ENCODE data around the gene TJP3.

Gene TJP3

DNA sequence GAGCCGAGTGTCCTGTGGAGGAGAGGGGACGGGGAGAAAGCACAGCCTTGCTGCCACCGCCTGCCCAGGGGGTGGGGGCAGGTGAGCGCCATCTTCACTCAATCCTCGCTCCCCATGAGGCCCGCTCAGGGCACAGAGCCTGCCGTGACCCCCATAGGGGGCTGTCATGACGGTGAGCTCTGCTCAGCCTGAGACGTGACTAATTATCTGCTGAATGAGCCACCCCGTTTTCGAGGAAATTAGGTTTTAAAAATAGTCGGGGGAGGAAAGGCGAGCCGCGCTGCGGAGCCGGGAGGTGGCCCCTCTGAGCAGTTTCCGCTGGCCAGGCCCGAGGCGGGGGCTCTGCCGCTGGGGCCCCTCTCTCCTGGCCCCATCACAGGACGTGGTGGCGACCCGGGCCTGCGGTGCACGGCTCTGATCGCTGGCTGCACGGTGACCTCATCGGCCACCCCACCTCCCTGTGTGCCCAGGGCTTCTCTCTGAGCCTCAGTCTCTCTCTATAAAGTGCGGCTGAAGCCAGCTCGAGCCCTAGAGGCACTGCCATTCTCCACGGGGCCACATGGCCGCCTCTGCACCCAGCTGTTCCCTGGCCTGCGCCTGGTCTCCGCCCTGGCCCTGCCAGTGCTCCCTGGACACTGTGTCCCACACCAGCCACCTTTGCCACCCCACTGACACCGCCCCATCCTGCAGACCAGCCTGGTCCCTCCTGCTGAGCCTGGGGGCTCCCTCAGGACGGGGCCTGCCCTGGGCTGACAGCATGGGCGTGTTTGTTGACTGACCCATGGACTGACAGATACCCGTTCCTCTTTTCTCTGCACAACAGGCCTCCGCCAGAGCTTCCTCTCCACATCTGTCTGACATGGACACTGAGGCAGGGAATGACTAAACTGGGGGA lies 36.3 kb upstream of the TJP3 start:
- no peak for DNase-seq

DNA sequence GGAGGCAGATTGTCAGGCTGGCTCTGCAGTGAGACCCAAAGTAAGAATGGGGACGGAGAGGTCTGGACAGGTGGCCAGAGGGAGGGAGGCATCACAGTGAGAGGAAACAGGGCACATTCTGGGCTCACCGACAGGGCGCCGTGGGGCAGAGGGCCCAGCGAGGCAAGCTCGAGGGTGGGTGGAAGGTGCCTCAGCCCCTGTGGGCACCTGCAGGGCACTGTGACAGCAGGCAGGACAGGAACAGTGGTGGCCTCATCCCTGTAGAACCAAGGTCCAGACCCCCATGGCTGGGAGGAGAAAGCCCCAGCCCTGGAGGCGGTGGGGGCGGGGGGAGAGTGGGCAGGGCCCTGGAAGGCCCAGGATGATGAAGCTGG lies 35.6 kb upstream of the TJP3 start:
- DNase-seq: no peak

- no peak for DNase-seq
Observed at GRCh38 chr19:3672993-3673392, 35.2 kb upstream of the TJP3 start.

DNA sequence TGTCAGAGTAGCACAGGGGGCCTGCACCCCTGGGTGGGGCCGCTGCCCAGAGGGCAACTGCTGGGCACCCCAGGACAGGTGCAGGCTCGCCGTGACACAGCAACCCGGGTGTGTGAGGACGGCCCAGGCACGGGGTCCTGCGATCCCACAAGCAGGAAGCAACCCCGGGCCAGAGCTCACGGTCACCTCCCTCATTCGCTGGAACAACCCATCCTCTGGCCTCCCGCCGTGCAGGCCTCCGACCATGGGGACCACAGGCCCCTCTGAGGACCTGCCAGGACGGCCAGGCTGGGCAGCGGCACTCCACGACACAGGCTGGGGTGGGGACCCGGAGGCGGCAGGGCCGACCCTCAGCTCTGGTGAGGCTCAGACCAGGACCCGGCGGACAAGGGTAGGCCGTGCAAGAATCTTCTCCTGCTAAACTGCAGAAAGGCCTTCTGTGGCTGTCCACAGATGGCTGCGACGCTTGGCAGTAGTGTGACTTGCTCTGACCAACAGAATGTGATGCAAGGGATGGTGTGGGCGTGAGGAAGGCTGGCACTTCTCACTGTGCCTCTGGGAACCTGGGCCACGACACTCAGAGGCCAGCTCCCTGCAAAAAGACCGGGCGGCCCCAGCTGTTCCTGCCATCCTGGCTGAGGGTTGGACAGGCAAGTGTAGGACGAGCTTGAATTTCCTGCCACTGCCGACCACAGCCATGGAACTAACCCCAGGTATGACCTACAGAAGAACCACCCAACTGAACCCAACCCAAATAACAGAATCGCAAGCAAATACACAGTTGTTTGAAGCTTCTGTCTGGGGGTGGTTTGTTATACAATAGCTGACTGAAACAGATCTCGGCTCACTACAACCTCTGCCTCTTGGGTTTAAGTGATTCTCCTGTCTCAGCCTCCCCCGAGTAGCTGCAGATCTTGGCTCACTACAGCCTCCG lies 34.4 kb upstream of the TJP3 start:
- no peak for DNase-seq

DNA sequence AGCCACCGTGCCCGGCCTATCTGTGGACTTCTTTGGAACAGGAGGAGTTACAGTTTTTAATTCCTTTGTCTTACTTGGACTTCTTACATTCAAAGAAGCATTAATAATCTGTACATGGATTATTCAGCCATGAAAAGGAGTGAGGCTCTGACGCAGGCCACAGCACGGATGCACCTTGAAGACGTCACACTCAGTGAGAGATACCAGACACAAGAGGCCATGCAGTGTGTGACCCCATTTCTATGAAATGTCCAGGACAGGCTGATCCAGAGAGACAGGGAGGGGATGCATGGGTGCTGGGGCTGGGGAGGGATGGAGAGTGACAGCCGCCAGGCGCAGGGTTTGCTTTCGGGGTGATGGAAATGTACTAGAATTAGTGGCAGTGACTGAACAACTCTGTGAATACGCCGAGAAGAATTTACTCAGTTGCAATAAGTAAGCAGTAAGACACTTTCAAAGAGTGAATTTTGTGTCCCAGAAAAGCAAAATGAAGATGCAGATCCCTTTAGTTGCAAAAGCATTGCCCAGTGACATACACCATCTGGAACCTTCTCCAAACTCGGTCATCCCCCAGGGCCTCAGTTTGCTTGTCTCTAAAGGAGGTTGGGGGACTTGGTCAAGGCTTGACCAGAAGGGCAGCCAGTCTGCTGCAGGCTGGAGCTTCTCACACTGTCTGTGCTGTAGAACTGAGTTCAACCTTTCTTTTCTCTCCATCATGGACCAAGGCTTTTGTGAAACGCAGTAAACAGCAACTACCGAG lies 33.2 kb upstream of the TJP3 start:
- DNase-seq: no peak

- no peak for DNase-seq
Observed at GRCh38 chr19:3678188-3678587, 30.0 kb upstream of the TJP3 start.

DNA sequence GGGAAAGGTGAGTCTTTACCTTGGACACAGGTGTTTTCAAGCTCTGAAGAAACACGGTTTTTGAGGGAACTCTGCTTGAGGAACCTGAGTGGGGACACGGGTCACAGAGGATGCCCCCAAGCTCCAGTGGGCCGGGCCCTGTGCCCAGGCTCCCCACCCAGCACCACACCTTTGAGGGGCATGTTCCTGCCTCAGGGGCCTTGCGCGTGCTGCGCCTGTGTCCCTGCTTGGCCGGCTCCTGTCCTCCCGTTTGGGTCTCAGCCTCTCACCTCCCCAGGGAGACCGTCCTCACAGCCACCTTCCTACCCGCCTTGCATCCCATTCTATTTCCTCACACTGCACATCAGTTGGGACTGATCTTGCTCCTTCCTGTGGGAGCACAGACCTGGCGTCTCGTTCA lies 29.0 kb upstream of the TJP3 start:
- DNase-seq: no peak

DNA sequence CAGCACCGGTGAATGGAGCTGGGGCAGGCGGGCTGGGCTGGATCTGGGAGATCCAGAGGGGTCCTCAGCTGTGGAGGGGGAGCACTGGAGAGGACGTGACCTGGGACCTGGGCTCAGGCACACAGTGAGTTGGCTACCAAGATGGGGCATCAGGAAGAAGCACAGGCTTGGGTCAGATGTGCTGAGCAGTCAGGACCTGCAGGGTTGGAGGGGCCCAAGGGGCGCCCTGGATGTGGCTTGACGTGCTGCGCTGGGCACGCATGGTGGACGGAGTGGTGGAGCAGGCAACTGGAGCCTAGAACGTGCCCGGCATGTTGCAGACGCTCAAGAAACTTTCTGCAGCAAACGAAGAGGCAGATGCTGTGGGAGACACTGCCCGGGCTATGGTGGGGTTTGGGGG lies 28.6 kb upstream of the TJP3 start:
- DNase-seq: no peak

GRCh38 chr19:3680939-3681338 lies 27.2 kb upstream of the TJP3 start:
- no peak for DNase-seq

- DNase-seq: no peak
Observed at GRCh38 chr19:3682286-3682685, 25.9 kb upstream of the TJP3 start.

DNA sequence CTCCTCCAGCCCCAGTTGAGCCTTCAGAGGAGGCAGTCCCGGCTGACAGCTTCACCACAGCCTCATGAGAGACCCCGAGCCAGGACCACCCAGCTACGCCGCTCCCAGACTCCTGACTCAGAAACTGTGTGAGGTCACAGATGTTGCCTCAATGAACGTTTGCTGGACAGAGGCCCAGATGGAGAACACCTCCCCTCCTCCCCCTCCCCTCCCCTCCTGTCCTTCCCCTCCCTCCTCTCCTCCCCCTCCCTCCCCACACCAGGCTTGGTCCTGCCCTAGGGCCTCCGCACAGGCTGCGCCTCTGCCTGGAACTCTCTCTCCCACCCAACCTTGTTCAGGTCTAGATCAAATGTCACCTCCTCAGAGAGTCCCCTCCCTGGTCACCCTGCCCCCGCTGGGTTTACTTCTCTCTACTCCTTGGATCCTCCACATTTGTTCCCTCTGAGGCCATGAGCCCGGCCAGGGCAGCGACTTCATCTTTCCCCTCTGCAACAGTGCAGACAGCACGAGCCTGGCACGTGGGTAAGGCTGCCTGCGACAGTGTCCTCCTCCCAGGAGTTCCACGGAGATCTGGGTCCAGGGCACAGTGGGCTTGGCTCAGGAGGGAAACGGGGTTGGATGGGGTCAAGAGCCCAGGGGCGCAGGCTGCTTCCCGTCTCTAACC lies 25.3 kb upstream of the TJP3 start:
- peak; percentile 15 for DNase-seq

DNA sequence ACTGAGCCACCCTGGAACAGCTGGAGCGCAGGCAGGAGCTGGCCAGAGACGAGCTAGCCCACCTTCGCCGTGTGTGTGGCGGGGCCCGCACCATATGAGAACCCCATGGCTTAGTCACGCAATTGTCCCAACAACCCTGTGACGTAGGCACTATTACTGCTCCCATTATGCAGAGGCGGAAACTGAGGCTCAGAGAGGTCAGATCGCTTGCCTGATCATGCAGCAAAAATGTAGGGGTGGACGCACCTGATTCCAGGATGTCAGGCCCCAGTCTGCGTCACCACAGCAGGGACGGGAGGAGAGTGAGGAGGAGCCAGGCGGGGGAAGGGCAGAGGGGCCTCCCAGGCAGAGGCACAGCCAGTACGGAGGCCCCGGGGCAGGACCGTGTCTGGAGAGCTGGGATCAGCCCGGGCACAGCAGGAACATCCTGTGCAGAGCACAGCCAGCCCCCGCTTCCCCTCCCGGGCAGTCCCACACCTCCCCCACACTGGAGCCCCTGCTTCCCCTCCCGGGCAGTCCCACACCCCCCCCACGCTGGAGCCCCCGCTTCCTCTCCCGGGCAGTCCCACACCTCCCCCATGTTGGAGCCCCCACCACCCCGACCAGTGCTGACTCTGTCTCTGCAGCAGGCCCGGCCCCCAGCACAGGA lies 24.7 kb upstream of the TJP3 start:
- no peak for DNase-seq

- DNase-seq: no peak
Observed at GRCh38 chr19:3684054-3684816, 23.9 kb upstream of the TJP3 start.

DNA sequence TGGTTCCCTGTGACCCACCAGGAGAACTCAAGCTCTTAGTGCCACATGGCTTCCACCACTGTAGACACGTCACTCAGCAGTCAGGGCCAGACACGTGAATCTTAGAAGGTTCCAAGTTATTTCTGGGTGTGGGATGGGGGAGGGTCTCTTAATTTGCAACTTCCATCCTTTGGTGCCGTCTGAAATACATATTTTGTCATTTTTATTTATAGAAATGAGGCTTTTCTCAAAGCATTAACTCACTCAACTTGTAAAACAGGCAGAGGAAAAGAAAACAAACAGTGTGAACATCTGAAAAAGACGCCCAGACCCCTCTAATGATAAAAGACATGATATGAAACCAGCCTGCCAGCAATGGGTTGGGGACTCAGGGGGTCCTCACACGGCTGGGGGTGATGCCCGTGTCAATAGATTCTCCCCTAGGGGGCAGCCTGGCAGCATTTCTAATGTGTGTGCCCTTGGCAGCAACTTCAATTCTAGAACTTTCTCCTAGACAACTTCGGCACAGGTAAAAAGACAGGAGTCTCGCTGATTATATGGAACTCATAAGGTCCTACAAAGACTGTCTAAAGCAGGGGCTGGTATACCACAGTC lies 23.3 kb upstream of the TJP3 start:
- DNase-seq: no peak

GRCh38 chr19:3687393-3687773 lies 20.8 kb upstream of the TJP3 start:
- DNase-seq: no peak

GRCh38 chr19:3687774-3688706 lies 20.1 kb upstream of the TJP3 start:
- no peak for DNase-seq

GRCh38 chr19:3690551-3691371 lies 17.4 kb upstream of the TJP3 start:
- no peak for DNase-seq

DNA sequence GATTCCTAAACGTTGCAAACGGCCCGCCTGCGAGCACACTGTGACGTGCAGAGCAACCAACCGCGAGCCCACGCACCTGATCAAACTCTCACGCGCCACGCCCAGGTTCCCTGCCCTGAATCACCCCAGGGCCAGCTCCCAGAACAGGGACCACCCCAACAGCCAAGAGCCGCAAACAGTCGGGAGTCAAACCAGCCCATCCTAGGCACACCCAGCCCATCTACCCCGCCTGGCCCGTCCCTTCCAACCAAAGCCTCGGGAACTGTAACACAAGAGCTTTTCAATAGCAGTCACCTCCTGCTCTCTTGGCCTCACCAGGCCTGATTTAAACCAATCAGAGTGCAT lies 16.8 kb upstream of the TJP3 start:
- DNase-seq: no peak

GRCh38 chr19:3691726-3692125 lies 16.5 kb upstream of the TJP3 start:
- DNase-seq: no peak
